ENCODE measurements around the gene CYTL1.
A peak's percentile ranks its signal among the peaks of the same experiment; 100 is the strongest.

The CYTL1 gene

GRCh38 chr4:5037553-5038551 lies 18.6 kb upstream of the CYTL1 start:
- TF ChIP-seq POLR2A (IDR thresholded peaks at IDR 0.05; ENCODE audit: extremely low read depth, insufficient read length), result no peak
- peak; percentile 59; the same call in 1 of the 2 replicates for TF ChIP-seq MYC (IDR thresholded peaks at IDR 0.05; ENCODE audit: low read depth, low read length)
- peak; percentile 37; the same call in 1 of the 2 replicates for TF ChIP-seq MAX (IDR thresholded peaks at IDR 0.05; ENCODE audit: low read depth, low read length)
- H3K4me3 ChIP-seq (ENCODE audit: low read depth, low read length), result no peak overlapping the region
- DNase-seq (ENCODE audit: low read depth), result peak; percentile 96

DNA sequence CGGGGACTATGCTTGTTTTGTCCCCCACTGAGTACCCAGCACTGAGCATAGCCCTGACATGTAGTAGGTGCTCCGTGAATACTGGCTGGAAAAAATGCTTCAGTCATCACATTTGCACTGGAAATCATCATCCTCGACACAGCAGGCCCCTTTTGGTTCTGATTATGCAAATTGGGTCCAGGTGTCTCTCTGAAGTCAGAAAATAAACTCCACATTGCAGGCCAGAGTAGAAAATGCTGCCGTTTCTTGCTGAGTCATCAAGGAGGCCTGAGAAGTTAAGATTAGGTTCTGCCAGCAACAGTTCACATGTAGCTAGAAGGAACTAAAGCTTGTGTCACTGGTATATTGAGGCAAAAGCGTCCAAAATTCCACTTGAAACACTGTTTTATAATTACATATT lies 17.0 kb upstream of the CYTL1 start:
- peak; percentile 83 for DNase-seq (ENCODE audit: low read depth)
- TF ChIP-seq MYC (IDR thresholded peaks at IDR 0.05; ENCODE audit: low read depth, low read length) (no peak), MAX (IDR thresholded peaks at IDR 0.05; ENCODE audit: low read depth, low read length) (no peak), POLR2A (IDR thresholded peaks at IDR 0.05; ENCODE audit: extremely low read depth, insufficient read length) (no peak)
- TF ChIP-seq, protein P1, sequence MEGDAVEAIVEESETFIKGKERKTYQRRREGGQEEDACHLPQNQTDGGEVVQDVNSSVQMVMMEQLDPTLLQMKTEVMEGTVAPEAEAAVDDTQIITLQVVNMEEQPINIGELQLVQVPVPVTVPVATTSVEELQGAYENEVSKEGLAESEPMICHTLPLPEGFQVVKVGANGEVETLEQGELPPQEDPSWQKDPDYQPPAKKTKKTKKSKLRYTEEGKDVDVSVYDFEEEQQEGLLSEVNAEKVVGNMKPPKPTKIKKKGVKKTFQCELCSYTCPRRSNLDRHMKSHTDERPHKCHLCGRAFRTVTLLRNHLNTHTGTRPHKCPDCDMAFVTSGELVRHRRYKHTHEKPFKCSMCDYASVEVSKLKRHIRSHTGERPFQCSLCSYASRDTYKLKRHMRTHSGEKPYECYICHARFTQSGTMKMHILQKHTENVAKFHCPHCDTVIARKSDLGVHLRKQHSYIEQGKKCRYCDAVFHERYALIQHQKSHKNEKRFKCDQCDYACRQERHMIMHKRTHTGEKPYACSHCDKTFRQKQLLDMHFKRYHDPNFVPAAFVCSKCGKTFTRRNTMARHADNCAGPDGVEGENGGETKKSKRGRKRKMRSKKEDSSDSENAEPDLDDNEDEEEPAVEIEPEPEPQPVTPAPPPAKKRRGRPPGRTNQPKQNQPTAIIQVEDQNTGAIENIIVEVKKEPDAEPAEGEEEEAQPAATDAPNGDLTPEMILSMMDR (IDR thresholded peaks at IDR 0.05; ENCODE audit: low read depth, low read length), result no peak
- H3K4me3 ChIP-seq (ENCODE audit: low read depth, low read length), result no peak overlapping the region

GRCh38 chr4:5034206-5034605 lies 14.9 kb upstream of the CYTL1 start:
- TF ChIP-seq MYC (IDR thresholded peaks at IDR 0.05; ENCODE audit: low read depth, low read length) (no peak), POLR2A (IDR thresholded peaks at IDR 0.05; ENCODE audit: extremely low read depth, insufficient read length) (no peak), MAX (IDR thresholded peaks at IDR 0.05; ENCODE audit: low read depth, low read length) (no peak)
- TF ChIP-seq, protein P1 (IDR thresholded peaks at IDR 0.05; ENCODE audit: low read depth, low read length), result no peak
- DNase-seq (ENCODE audit: low read depth), result no peak
- peak overlapping the region; percentile 10 for H3K4me3 ChIP-seq (ENCODE audit: low read depth, low read length)

DNA sequence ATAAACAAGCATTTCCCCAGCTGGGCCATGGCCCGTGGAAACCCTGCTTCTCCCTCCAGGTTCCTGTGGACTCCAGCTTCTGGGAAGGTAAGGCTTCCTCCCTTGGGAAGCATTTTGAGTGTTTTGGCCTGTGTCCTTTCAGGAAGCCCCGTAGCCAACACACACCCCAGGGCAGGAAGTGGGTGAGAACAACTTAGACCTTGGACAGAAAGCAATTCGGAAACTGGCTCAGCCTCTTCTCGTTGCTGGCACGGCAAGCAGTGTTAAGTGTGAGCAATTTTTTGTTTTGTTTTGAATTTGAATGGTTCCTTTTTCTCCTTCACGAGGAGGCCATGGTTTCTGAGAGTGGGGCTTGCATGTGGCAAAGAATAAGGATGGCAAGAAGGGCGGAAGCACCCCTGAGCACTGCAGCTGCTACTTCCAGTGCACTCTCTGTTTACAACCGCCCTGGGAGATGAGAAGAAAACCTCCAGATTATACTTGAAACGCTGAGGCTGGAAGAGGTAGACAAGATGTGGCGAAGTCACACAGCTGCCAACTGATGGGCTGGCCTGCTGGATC lies 14.1 kb upstream of the CYTL1 start:
- peak overlapping the region; percentile 10 for H3K4me3 ChIP-seq (ENCODE audit: low read depth, low read length)
- no peak for TF ChIP-seq MYC (IDR thresholded peaks at IDR 0.05; ENCODE audit: low read depth, low read length)
- TF ChIP-seq POLR2A (IDR thresholded peaks at IDR 0.05; ENCODE audit: extremely low read depth, insufficient read length), result no peak
- TF ChIP-seq, protein P1 (IDR thresholded peaks at IDR 0.05; ENCODE audit: low read depth, low read length), result no peak
- no peak for TF ChIP-seq MAX (IDR thresholded peaks at IDR 0.05; ENCODE audit: low read depth, low read length)
- peak; percentile 81 for DNase-seq (ENCODE audit: low read depth)

- H3K4me3 ChIP-seq (ENCODE audit: low read depth, low read length), result no peak overlapping the region
- no peak for DNase-seq (ENCODE audit: low read depth)
These were observed 13.6 kb upstream of the CYTL1 start for GRCh38 chr4:5032813-5033212.

DNA sequence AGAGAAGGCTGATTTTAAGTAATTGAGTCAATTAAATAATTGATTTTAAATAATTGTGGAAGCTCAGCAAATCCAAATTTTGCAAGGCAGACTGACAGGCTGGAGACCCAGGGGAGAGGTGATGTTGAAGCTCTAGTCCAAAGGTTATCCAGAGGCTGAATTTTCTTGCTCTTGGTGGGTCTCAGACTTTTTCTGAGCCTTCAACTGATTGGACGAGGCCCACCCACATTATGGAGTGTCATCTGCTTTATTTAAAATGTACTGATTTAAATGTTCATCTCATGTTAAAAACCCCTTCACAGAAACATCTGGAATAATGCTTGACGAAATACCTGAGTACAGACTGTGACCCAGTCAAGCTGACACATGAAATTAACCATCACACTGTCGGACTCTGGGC lies 11.7 kb upstream of the CYTL1 start:
- DNase-seq (ENCODE audit: low read depth), result no peak

More at GRCh38 chr4:5032813-5033212, 13.6 kb upstream of the CYTL1 start:
- TF ChIP-seq MYC (IDR thresholded peaks at IDR 0.05; ENCODE audit: low read depth, low read length) (no peak), POLR2A (IDR thresholded peaks at IDR 0.05; ENCODE audit: extremely low read depth, insufficient read length) (no peak)

More for the DNA sequence above, 11.7 kb upstream of the CYTL1 start:
- no peak for TF ChIP-seq POLR2A (IDR thresholded peaks at IDR 0.05; ENCODE audit: extremely low read depth, insufficient read length)
- TF ChIP-seq MYC (IDR thresholded peaks at IDR 0.05; ENCODE audit: low read depth, low read length), result no peak
- TF ChIP-seq, protein P1 (IDR thresholded peaks at IDR 0.05; ENCODE audit: low read depth, low read length), result no peak
- TF ChIP-seq MAX (IDR thresholded peaks at IDR 0.05; ENCODE audit: low read depth, low read length), result no peak
- no peak overlapping the region for H3K4me3 ChIP-seq (ENCODE audit: low read depth, low read length)

Data from NB4 (cell line).